ENCODE data around the gene PCNP.

- TF ChIP-seq, protein P1, sequence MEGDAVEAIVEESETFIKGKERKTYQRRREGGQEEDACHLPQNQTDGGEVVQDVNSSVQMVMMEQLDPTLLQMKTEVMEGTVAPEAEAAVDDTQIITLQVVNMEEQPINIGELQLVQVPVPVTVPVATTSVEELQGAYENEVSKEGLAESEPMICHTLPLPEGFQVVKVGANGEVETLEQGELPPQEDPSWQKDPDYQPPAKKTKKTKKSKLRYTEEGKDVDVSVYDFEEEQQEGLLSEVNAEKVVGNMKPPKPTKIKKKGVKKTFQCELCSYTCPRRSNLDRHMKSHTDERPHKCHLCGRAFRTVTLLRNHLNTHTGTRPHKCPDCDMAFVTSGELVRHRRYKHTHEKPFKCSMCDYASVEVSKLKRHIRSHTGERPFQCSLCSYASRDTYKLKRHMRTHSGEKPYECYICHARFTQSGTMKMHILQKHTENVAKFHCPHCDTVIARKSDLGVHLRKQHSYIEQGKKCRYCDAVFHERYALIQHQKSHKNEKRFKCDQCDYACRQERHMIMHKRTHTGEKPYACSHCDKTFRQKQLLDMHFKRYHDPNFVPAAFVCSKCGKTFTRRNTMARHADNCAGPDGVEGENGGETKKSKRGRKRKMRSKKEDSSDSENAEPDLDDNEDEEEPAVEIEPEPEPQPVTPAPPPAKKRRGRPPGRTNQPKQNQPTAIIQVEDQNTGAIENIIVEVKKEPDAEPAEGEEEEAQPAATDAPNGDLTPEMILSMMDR (IDR thresholded peaks at IDR 0.05): no peak
- TF ChIP-seq POLR2A (IDR thresholded peaks at IDR 0.05; ENCODE audit: low read depth) (no peak), EP300 (IDR thresholded peaks at IDR 0.05) (no peak), POLR2AphosphoS5 (IDR thresholded peaks at IDR 0.05) (no peak)
Measured at GRCh38 chr3:101639280-101639963, 65.4 kb downstream of the PCNP start.

Data from esophagus muscularis mucosa (tissue), 4 donors.